ENCODE data around the gene CCR7.

DNA sequence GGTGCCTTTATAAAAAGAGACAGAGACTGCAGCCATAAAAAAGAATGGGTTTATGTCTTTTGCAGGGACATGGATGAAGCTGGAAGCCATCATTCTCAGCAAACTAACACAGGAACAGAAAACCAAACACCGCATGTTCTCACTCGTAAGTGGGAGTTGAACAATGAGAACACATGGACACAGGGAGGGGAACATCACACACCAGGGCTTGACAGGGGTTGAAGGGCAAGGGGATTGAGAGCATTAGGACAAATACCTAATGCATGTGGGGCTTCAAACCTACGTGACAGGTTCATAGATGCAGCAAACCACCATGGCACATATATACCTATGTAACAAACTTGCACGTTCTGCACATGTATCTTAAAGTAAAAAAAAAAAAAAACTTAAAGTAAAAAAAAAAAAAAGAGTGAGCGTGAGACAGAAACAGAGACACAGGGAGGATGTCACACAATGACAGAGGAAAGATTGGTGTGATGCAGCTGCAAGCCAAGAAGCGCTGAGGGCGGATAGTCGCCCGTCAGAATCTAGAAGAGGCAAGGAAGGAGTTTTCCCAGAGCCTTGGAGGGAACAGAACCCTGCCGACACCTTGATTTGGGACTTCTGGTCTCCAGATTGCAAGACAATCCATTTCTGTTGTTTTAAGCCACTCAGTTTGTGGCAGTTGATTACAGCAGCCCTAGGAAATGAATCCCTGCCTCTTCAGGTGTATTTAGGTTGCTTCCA is 36.4 kb downstream of the CCR7 start:
- TF ChIP-seq, protein P1, sequence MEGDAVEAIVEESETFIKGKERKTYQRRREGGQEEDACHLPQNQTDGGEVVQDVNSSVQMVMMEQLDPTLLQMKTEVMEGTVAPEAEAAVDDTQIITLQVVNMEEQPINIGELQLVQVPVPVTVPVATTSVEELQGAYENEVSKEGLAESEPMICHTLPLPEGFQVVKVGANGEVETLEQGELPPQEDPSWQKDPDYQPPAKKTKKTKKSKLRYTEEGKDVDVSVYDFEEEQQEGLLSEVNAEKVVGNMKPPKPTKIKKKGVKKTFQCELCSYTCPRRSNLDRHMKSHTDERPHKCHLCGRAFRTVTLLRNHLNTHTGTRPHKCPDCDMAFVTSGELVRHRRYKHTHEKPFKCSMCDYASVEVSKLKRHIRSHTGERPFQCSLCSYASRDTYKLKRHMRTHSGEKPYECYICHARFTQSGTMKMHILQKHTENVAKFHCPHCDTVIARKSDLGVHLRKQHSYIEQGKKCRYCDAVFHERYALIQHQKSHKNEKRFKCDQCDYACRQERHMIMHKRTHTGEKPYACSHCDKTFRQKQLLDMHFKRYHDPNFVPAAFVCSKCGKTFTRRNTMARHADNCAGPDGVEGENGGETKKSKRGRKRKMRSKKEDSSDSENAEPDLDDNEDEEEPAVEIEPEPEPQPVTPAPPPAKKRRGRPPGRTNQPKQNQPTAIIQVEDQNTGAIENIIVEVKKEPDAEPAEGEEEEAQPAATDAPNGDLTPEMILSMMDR (IDR thresholded peaks at IDR 0.05) = no peak
- TF ChIP-seq POLR2A (IDR thresholded peaks at IDR 0.05) (no peak), POLR2AphosphoS5 (IDR thresholded peaks at IDR 0.05) (no peak)
